IPS DF 6.9 (cell line): ENCODE data around the gene COX7B.
"Not testable (repeated sequence)": the region's sequence is repeated elsewhere in the genome, so short reads cannot be mapped to it uniquely, and the experiment has no call there.

Source experiments
- DNase-seq: peaks from one replicate; pipeline ENCODE4 v3.0.0-alpha.2; 2013; ENCODE audit warnings: low read depth, low spot score
- H3K27ac ChIP-seq: one replicate; pipeline ENCODE4 v1.5.1; 2013; ENCODE audit warnings: low read length, control low read depth
- H3K27me3 ChIP-seq: 2 replicates; pipeline ENCODE4 v1.6.1; 2013; ENCODE audit warnings: mild to moderate bottlenecking, low read length; ENCODE audit not compliant: control insufficient read depth, insufficient read depth
- H3K36me3 ChIP-seq: 2 replicates; pipeline ENCODE4 v1.6.1; 2013; ENCODE audit warnings: low read length; ENCODE audit not compliant: control insufficient read depth, insufficient read depth
- H3K4me1 ChIP-seq: 2 replicates; pipeline ENCODE4 v1.6.1; 2013; ENCODE audit warnings: low read length; ENCODE audit not compliant: control insufficient read depth, insufficient read depth
- H3K4me3 ChIP-seq: 2 replicates; pipeline ENCODE4 v1.5.1; 2013; ENCODE audit warnings: mild to moderate bottlenecking, low read length
- H3K9me3 ChIP-seq: 2 replicates; pipeline ENCODE4 v1.6.1; 2013; ENCODE audit warnings: low read length, inconsistent platforms; ENCODE audit not compliant: control insufficient read depth, insufficient read depth
- WGBS: extraction: QIAGEN DNeasy Blood & Tissue Kit; methylation state at CpG from one replicate; pipeline ENCODE4 v1.1.7; 2013; ENCODE audit warnings: mixed read lengths, missing lambda C conversion rate; ENCODE audit not compliant: insufficient read length, insufficient coverage; 5-methylcytosine and 5-hydroxymethylcytosine counted together

COX7B gene

DNA sequence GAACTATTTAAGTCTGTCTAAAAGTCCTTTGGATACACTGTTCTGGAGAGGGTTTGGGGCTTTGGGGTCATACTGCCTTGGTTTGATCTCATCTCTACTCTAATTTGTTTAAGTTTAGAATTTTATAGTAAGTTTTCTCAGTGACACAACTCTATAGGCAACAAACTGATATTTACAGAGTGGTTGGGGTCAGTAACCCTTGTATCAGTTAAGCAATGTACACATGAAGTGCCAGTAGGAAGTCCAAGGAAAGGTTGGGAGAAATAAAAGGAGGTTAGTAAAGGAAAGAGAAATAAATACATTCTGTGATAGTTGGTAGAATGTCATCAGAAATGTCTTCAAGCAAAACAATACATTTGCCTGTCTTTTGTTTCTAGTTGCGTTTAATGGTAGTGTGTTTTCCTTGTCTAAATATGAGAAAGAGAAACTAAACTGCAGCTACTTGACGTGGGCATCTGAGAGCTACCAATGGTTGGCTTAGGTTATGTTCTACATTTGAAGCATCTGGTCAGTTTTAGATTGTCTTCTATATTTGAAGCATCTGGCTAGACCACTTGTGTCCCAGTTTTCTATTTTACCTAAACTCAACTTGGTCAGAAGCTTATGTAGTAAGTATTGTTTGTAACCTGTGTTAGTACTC, 18.1 kb downstream of the COX7B start:
- WGBS: no CpG with 5 or more reads among the region's 2 CpGs
- no peaks in the 10 kb centered on the region for H3K4me1 ChIP-seq
- no peak overlapping the region for H3K4me3 ChIP-seq
- H3K27ac ChIP-seq: no peak overlapping the region
- no peaks in the 10 kb centered on the region for H3K27me3 ChIP-seq
- DNase-seq: no peak
- no peaks in the 10 kb centered on the region for H3K36me3 ChIP-seq
- H3K9me3 ChIP-seq: no peaks in the 10 kb centered on the region

DNA sequence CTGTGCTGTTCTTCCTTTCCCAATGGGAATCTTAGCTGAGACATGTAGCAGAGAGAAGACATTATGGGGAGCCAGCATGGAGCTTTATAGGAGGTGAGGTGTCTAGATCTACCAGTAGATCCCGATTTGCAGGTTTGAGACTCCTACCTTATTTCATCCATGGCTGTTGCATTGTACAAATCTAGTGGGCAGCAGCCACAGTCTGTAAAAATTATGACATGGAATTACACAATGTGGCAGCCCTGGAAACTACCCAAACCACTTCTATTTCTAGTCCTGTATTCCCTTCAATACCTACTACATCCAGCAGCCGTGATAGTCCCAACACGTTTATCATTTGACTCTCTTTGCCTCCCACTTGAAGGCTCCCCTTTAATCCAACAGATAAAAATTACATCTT, 19.3 kb downstream of the COX7B start:
- Histone ChIP-seq H3K27ac (no peak overlapping the region), H3K9me3 (no peaks in the 10 kb centered on the region), H3K4me1 (no peaks in the 10 kb centered on the region), H3K4me3 (no peak overlapping the region), H3K27me3 (no peaks in the 10 kb centered on the region), H3K36me3 (no peaks in the 10 kb centered on the region)
- no CpG with 5 or more reads among the region's 3 CpGs for WGBS
- DNase-seq: no peak

DNA sequence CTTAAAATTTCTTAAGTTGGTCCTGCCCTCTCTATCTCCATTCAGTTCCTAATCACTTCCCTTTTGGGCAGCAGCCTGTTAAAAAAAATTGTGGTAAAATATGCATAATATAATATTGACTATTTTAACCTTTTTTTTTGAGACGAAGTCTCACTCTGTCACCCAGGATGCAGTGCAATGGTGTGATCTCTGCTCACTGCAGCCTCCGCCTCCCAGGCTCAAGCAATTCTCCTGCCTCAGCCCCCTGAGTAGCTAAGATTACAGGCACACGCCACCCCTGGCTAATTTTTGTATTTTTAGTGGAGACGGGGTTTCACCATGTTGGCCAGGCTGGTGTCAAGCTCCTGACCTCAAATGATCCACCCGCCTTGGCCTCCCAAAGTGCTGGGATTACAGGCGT, 20.1 kb downstream of the COX7B start:
- H3K4me3 ChIP-seq, DNase-seq, H3K27ac ChIP-seq, H3K27me3 ChIP-seq, H3K36me3 ChIP-seq, H3K4me1 ChIP-seq, H3K9me3 ChIP-seq: not testable (repeated sequence)
- no CpG with 5 or more reads among the region's 6 CpGs for WGBS

DNA sequence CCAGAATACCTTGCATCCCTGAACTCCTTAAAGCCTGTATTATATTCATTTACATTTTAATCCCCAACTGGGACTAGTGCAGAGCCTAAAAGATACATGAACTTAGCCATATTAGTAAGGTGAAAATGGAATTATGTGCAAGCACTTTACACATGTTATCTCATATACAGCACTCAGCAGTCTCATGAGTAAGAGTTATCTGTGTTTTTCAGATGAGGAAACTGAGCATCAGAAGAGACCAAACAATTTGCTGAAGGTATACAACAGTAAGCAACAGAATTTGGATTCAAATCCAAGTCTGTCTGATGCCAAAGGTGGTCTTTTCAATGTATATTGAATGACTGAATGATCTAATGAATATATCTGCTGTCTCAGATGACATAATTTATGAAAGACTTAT, 23.5 kb downstream of the COX7B start:
- Histone ChIP-seq H3K36me3 (no peaks in the 10 kb centered on the region), H3K4me3 (no peak overlapping the region), H3K27ac (no peak overlapping the region), H3K27me3 (no peaks in the 10 kb centered on the region), H3K4me1 (no peaks in the 10 kb centered on the region), H3K9me3 (no peaks in the 10 kb centered on the region)
- DNase-seq: no peak

GRCh38 chrX:77924320-77924859, 25.1 kb downstream of the COX7B start:
- H3K27ac ChIP-seq: no peak overlapping the region
- H3K27me3 ChIP-seq: no peaks in the 10 kb centered on the region
- H3K4me3 ChIP-seq: no peak overlapping the region
- H3K36me3 ChIP-seq: no peaks in the 10 kb centered on the region
- WGBS: no CpG with 5 or more reads among the region's 8 CpGs
- no peak for DNase-seq
- H3K9me3 ChIP-seq: no peaks in the 10 kb centered on the region
- no peaks in the 10 kb centered on the region for H3K4me1 ChIP-seq

DNA sequence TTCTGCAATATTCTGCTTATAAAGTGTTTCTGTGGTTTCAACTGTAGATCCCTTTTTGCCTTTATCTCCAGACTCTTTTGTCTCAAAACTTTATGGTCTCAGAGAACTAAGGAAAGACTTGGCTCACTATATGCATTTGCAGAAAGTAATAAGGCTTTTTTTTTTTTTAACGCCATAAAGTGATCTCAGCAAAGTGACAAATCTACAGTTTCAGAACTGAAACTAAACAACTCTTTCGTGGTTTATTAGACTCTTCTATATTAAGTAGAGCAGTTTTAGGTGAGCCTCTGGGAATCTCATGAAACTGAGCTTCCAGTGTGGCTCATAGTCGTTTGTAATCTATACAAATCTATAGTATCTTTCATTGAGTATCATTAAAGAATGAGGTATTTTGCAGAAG, 26.5 kb downstream of the COX7B start:
- Histone ChIP-seq H3K4me1 (no peaks in the 10 kb centered on the region), H3K27ac (no peak overlapping the region), H3K4me3 (no peak overlapping the region), H3K27me3 (no peaks in the 10 kb centered on the region), H3K36me3 (no peaks in the 10 kb centered on the region), H3K9me3 (no peaks in the 10 kb centered on the region)
- DNase-seq: no peak
- no CpG with 5 or more reads among the region's 3 CpGs for WGBS

GRCh38 chrX:77930581-77930980, 31.3 kb downstream of the COX7B start:
- no peak for DNase-seq
- Histone ChIP-seq H3K27me3 (no peaks in the 10 kb centered on the region), H3K9me3 (no peaks in the 10 kb centered on the region), H3K36me3 (no peaks in the 10 kb centered on the region), H3K4me1 (no peaks in the 10 kb centered on the region), H3K4me3 (no peak overlapping the region), H3K27ac (no peak overlapping the region)
- no CpG with 5 or more reads among the region's 1 CpG for WGBS

DNA sequence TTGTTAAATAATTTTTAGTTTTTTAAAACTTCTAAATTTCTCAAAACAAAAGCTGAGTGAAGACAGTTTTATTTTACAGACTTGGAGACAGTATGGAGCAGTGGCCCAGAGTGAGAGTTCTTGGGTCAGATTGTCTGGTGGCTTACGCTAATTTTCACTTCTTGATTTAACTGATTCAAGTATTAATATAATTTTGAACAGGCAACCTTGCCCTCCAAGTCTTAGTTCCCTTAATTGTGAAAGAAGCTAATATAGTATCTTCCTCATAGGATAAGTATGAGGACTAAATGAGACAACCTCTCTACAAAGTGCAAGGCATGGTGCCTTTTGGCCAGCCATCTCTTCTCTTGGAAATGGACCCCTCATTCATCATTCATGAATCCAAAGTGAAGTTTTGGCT, 36.6 kb downstream of the COX7B start:
- DNase-seq: no peak
- Histone ChIP-seq H3K36me3 (no peaks in the 10 kb centered on the region), H3K27ac (no peak overlapping the region), H3K4me3 (no peak overlapping the region), H3K4me1 (no peaks in the 10 kb centered on the region), H3K9me3 (no peaks in the 10 kb centered on the region), H3K27me3 (no peaks in the 10 kb centered on the region)
- no CpG with 5 or more reads among the region's 1 CpG for WGBS

DNA sequence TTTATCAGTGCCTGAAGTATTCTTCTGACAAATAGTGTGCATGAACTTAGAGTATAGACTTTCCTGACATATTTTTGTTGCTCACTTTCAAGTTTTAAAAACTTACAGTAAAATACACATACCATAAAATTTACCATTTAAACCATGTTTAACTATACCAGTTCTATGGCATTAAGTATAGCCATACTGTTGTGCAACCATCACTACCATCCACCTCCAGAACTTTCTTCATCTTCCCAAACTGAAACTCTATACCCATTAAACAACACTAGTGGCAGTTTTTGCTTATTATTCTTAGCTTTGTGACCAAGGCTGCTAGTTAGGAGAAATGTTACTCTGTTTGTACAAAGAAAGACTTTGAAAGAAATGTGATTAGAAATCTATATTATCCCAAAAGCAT, 37.0 kb downstream of the COX7B start:
- H3K27me3 ChIP-seq: no peaks in the 10 kb centered on the region
- no peak overlapping the region for H3K27ac ChIP-seq
- DNase-seq: no peak
- no peaks in the 10 kb centered on the region for H3K9me3 ChIP-seq
- H3K4me1 ChIP-seq: no peaks in the 10 kb centered on the region
- no peaks in the 10 kb centered on the region for H3K36me3 ChIP-seq
- no peak overlapping the region for H3K4me3 ChIP-seq

- WGBS: no CpG with 5 or more reads among the region's 3 CpGs
- Histone ChIP-seq H3K27me3 (no peaks in the 10 kb centered on the region), H3K4me1 (no peaks in the 10 kb centered on the region), H3K36me3 (no peaks in the 10 kb centered on the region), H3K27ac (no peak overlapping the region), H3K9me3 (no peaks in the 10 kb centered on the region), H3K4me3 (no peak overlapping the region)
- no peak for DNase-seq
These were observed 38.0 kb downstream of the COX7B start for GRCh38 chrX:77937291-77937690.

- no peaks in the 10 kb centered on the region for H3K36me3 ChIP-seq
- no CpG with 5 or more reads among the region's 4 CpGs for WGBS
- no peaks in the 10 kb centered on the region for H3K27me3 ChIP-seq
- no peak for DNase-seq
- no peaks in the 10 kb centered on the region for H3K9me3 ChIP-seq
- no peaks in the 10 kb centered on the region for H3K4me1 ChIP-seq
- no peak overlapping the region for H3K27ac ChIP-seq
- H3K4me3 ChIP-seq: no peak overlapping the region
These were observed 38.9 kb downstream of the COX7B start for GRCh38 chrX:77938083-77938680.
